ENCODE measurements around the gene MORC3. TPM values are rescaled to one million over a fixed set of nuclear protein-coding genes. Genes with fewer than 3 reads are reported as not detected.

Gene MORC3
- total and polyA plus RNA-seq, 2 of the 4 experiments (the other 2 are of a cell fraction) = 14.0 to 23.5 TPM

DNA sequence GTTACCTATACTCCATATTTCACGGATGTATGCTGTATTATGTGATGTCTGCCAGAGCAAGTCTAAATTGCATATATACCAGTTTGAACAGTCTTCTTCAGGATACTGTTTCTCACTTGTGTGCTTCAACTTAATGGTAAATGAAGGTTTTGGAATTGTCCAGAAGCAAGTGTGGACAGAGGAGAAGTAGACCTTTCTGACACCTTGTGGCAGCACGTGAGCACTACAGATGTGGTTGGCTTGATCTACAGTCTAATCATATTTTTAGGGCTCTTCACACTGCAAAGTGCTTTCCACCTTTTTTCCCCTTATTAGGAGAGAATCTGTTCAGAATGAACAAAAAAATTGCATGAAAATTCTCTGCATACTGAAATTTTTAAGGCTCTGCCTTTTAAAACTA, 10.9 kb downstream of the MORC3 start:
- Histone ChIP-seq H3K9me3 (ENCODE audit: control insufficient read depth, insufficient read depth, low read length) (no peaks in the 10 kb centered on the region), H3K14ac (replicated peaks; ENCODE audit: low read depth, low read length) (no peak overlapping the region), H3K4me3 (ENCODE audit: insufficient read depth, low read depth, low read length) (no peak overlapping the region), H3K23ac (ENCODE audit: low read depth, low read length) (no peak overlapping the region), H2AK9ac (replicated peaks; ENCODE audit: low read depth, low read length, poor library complexity) (no peak overlapping the region), H3K4ac (ENCODE audit: low read depth, low read length) (no peak overlapping the region), H3K36me3 (ENCODE audit: control insufficient read depth, insufficient read depth, low read length) (no peaks in the 10 kb centered on the region; the same call in 1 of the 2 replicates), H3K79me1 (ENCODE audit: low read depth in 1 of 2, low read length in 2 of 2) (peaks cover 22 to 77% of the 10 kb centered on the region in 2 experiments), H2AFZ (replicated peaks; ENCODE audit: low read length, poor library complexity) (no peak overlapping the region), H2AK5ac (ENCODE audit: low read depth, low read length) (no peak overlapping the region), H4K8ac (ENCODE audit: low read depth in 2 of 2, low read length in 2 of 2) (no peak overlapping the region), H3K18ac (ENCODE audit: low read depth, low read length) (no peak overlapping the region), H4K91ac (ENCODE audit: insufficient read depth, low read depth, low read length) (no peak overlapping the region), H3K9ac (ENCODE audit: low read depth, low read length) (no peak overlapping the region), H3K9me1 (ENCODE audit: insufficient read depth, low read length) (no peaks in the 10 kb centered on the region; the same call in 1 of the 2 replicates), H4K5ac (ENCODE audit: low read depth, low read length) (no peak overlapping the region), H2BK20ac (ENCODE audit: low read depth, low read length) (no peak overlapping the region), H2BK15ac (ENCODE audit: low read depth, low read length) (no peak overlapping the region), H3K56ac (ENCODE audit: extremely low read depth, insufficient read depth, low read length) (no peak overlapping the region), H2BK5ac (ENCODE audit: low read depth, low read length, poor library complexity, severe bottlenecking) (no peak overlapping the region), H3K27ac (ENCODE audit: insufficient read depth, low read length) (no peak overlapping the region), H4K20me1 (ENCODE audit: insufficient read depth, low read length) (peaks cover 59% of the 10 kb centered on the region; the same call in 1 of the 2 replicates), H2BK120ac (ENCODE audit: low read depth, low read length) (no peak overlapping the region), H3K4me1 (ENCODE audit: control insufficient read depth, insufficient read depth, low read length) (peaks cover 5% of the 10 kb centered on the region), H3K4me2 (ENCODE audit: low read depth, low read length) (no peak overlapping the region), H3K27me3 (ENCODE audit: control insufficient read depth, insufficient read depth, low read length) (no peaks in the 10 kb centered on the region)
- DNase-seq (peak; percentile 60), ATAC-seq (ENCODE audit: low read depth) (peak; percentile 81)
- TF ChIP-seq RAD21 (IDR thresholded peaks at IDR 0.05; ENCODE audit: low read length) (peak; percentile 72), SMC3 (IDR thresholded peaks at IDR 0.05; ENCODE audit: low read depth, low read length) (peak; percentile 81), BHLHE40 (IDR thresholded peaks at IDR 0.05; ENCODE audit: low read depth, low read length) (no peak), RFX5 (IDR thresholded peaks at IDR 0.05; ENCODE audit: low read depth, low read length) (no peak), CHD1 (IDR thresholded peaks at IDR 0.05; ENCODE audit: low read depth, low read length) (no peak), NFE2L2 (IDR thresholded peaks at IDR 0.05; ENCODE audit: low read depth, low read length) (no peak), RCOR1 (IDR thresholded peaks at IDR 0.05; ENCODE audit: insufficient replicate concordance, low read length) (no peak), CEBPB (IDR thresholded peaks at IDR 0.05; ENCODE audit: low read depth, low read length) (no peak), FOS (IDR thresholded peaks at IDR 0.05; ENCODE audit: low read depth, low read length) (no peak), POLR2A (IDR thresholded peaks at IDR 0.05; ENCODE audit: low read depth, low read length) (no peak)
- TF ChIP-seq, protein P1, sequence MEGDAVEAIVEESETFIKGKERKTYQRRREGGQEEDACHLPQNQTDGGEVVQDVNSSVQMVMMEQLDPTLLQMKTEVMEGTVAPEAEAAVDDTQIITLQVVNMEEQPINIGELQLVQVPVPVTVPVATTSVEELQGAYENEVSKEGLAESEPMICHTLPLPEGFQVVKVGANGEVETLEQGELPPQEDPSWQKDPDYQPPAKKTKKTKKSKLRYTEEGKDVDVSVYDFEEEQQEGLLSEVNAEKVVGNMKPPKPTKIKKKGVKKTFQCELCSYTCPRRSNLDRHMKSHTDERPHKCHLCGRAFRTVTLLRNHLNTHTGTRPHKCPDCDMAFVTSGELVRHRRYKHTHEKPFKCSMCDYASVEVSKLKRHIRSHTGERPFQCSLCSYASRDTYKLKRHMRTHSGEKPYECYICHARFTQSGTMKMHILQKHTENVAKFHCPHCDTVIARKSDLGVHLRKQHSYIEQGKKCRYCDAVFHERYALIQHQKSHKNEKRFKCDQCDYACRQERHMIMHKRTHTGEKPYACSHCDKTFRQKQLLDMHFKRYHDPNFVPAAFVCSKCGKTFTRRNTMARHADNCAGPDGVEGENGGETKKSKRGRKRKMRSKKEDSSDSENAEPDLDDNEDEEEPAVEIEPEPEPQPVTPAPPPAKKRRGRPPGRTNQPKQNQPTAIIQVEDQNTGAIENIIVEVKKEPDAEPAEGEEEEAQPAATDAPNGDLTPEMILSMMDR (conservative IDR thresholded peaks at IDR 0.05; ENCODE audit: low read depth, low read length) = peak; percentile 65
- CTCF ChIA-PET = interaction anchor here (0.6 kb wide), 1 partner anchor 177 kb away, joined by 3 read pairs; no protein-coding TSS in a partner anchor
- in situ Hi-C loops (cut with MboI; ENCODE audit: low sequenced_read_pairs) = loop anchor here (5.0 kb wide), 1 partner anchor 184 kb away; no protein-coding TSS in a partner anchor
- intact Hi-C loops (cut with micrococcal nuclease) = loop anchor here (1.0 to 5.0 kb wide), 3 partner anchors 70 to 190 kb away; partner anchors contain the start of gene DOP1B
- dilution Hi-C loops (cut with HindIII; ENCODE audit: low sequenced_read_pairs, unreplicated experiment) = no loop called here
- no CpG with 5 or more reads among the region's 2 CpGs for WGBS, 2 experiments (ENCODE audit: extremely low coverage in 2 of 2, insufficient read length in 1 of 2)
- POLR2A ChIA-PET (ENCODE audit: unreplicated experiment) = no interaction called here
- BruUV-seq (replicated peaks) = no TSS peak

All from IMR-90 (cell line).